ENCODE data around the gene ZNF865. TPM values are rescaled to one million over a fixed set of nuclear protein-coding genes. Genes with fewer than 3 reads are reported as not detected.
A peak's percentile ranks its signal among the peaks of the same experiment; 100 is the strongest.
"Not testable (repeated sequence)": the region's sequence is repeated elsewhere in the genome, so short reads cannot be mapped to it uniquely, and the experiment has no call there.

The ZNF865 gene
- total and polyA plus RNA-seq, 7 experiments from 2014 or later = 0.06 to 22.7 (median 15.2) TPM

DNA sequence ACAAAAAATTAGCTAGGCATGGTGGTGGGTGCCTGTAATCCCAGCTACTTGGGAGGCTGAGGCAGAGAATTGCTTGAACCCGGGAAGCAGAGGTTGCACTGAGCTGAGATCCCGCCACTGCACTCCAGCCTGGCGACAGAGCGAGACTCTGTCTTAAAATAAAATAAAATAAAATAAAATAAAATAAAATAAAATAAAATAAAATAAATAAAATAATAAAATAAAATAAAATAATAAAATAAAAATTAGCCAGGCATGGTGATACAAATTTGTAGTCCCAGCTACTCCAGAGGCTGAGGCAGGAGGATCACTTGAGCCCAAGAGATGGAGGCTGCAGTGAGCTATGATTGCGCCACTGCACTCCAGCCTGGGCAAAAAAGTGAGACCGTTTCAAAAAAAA lies 31.5 kb upstream of the ZNF865 start:
- POLR2A ChIA-PET; DNase-seq; H3K4me1 ChIP-seq (ENCODE audit: control insufficient read depth in 2 of 2, insufficient read depth in 2 of 2, low read length in 2 of 2); H3K4me3 ChIP-seq (ENCODE audit: low read length); H3K9me3 ChIP-seq (ENCODE audit: control insufficient read depth in 2 of 3, low read length in 3 of 3); H3K9me3 Mint-ChIP-seq; H3K4me3 Mint-ChIP-seq; ATAC-seq; H3K27me3 Mint-ChIP-seq; H3K4me1 Mint-ChIP-seq; H3K27me3 ChIP-seq (ENCODE audit: control insufficient read depth in 2 of 2, insufficient read depth in 2 of 2, low read length in 2 of 2); intact Hi-C loops (cut with micrococcal nuclease); H3K27ac Mint-ChIP-seq; H3K27ac ChIP-seq (ENCODE audit: low read depth, low read length): not testable (repeated sequence)
- peaks cover 0 to 11% (median 0%) of the 10 kb centered on the region in 3 experiments for H3K36me3 ChIP-seq (ENCODE audit: control insufficient read depth in 2 of 3, insufficient read depth in 3 of 3, low read length in 3 of 3)
- peaks cover 0 to 10% (median 8%) of the 10 kb centered on the region in 5 donors for H3K36me3 Mint-ChIP-seq
- CTCF ChIA-PET = interaction anchor here (1.0 to 2.0 kb wide), 2 partner anchors 32 to 45 kb away, joined by 3 to 7 read pairs; partner anchors contain the start of gene ZNF865

DNA sequence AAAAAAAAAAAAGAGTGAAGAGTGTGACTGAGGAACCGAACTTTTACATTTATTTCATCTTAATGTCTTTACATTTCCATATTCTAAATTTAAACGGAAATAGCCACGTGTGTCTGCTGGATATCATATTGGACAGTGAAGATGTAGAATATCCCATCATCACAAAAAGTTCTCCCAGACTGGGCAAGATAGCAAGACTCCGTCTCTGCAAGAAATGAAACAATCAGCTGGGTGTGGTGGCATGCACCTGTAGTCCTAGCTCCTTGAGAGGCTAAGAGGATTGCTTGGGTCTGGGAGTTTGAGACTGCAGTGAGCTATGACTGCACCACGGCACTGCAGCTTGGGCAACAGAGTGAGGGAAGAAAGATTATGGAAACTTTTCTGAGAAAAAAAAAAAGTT lies 28.7 kb upstream of the ZNF865 start:
- POLR2A ChIA-PET = no interaction called here
- CTCF ChIA-PET = interaction anchor here (0.6 kb wide), 1 partner anchor 158 kb away, joined by 3 read pairs; no protein-coding TSS in a partner anchor
- peaks cover 0 to 11% (median 0%) of the 10 kb centered on the region in 3 experiments for H3K36me3 ChIP-seq (ENCODE audit: control insufficient read depth in 2 of 3, insufficient read depth in 3 of 3, low read length in 3 of 3)

DNA sequence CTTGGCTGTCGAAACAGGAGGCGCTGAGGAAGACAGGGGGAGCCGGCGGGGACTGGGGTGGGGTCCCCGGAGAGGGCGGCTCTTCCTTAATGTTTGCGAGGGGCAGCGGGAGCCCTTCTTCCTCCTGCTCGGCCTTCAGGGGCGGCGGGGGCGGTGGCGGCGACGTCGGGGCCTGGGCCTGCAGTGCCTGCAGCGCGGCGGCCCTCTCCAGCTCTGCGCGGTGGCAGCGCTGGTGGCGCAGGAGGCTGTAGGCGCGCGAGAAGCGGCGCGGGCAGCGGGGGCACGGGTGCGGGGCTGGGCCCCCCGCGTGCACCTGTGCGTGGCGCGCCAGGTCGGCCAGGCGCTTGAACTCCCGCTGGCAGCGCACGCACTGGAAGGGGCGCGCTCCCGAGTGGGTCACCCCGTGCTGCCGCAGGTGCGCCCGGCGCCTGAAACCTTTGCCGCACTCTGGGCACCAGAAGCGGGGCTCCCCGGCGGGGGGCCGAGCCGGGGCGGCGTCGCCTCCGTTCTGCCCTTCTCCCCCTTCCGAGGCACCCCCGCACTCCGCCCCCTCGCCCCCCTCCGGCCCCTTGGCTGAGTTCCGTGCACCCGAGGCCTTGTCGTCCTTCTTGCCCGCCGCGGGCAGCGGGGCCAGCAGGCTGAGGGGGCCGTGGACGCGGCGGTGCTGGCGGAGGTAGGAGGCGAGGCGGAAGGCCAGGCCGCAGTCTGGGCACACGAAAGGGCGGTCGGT lies 27.3 kb upstream of the ZNF865 start:
- Mint-ChIP-seq H3K27me3 (no peaks in the 10 kb centered on the region), H3K27ac (no peak overlapping the region), H3K4me1 (peaks cover 16 to 25% (median 20%) of the 10 kb centered on the region in 7 donors), H3K9me3 (peaks cover 0 to 8% (median 3%) of the 10 kb centered on the region in 11 donors), H3K36me3 (peaks cover 0 to 15% (median 9%) of the 10 kb centered on the region in 5 donors), H3K4me3 (peak overlapping the region in 1 of 10 donors; percentile 51)
- H3K27ac ChIP-seq (ENCODE audit: low read depth, low read length) = no peak overlapping the region
- peaks cover 8 to 16% of the 10 kb centered on the region in 2 donors for H3K4me1 ChIP-seq (ENCODE audit: control insufficient read depth in 2 of 2, insufficient read depth in 2 of 2, low read length in 2 of 2)
- no peaks in the 10 kb centered on the region for H3K27me3 ChIP-seq (ENCODE audit: control insufficient read depth in 2 of 2, insufficient read depth in 2 of 2, low read length in 2 of 2)
- ChIA-PET POLR2A (no interaction called here), CTCF (no interaction called here)
- peaks cover 0 to 11% (median 0%) of the 10 kb centered on the region in 3 experiments for H3K36me3 ChIP-seq (ENCODE audit: control insufficient read depth in 2 of 3, insufficient read depth in 3 of 3, low read length in 3 of 3)
- peaks cover 0 to 3% (median 0%) of the 10 kb centered on the region in 3 experiments for H3K9me3 ChIP-seq (ENCODE audit: control insufficient read depth in 2 of 3, low read length in 3 of 3)
- ATAC-seq (no peak), DNase-seq (no peak)
- no peak overlapping the region for H3K4me3 ChIP-seq (ENCODE audit: low read length)
- intact Hi-C loops (cut with micrococcal nuclease) = no loop called here

More for the DNA sequence above, 28.7 kb upstream of the ZNF865 start:
- Mint-ChIP-seq H3K9me3 (peaks cover 0 to 8% (median 3%) of the 10 kb centered on the region in 11 donors), H3K4me3 (peak overlapping the region in 8 of 10 donors; percentile 2 to 70 (median 38)), H3K4me1 (peaks cover 12 to 20% (median 17%) of the 10 kb centered on the region in 7 donors), H3K27ac (peak overlapping the region in 2 of 9 donors; percentile 26 to 80), H3K36me3 (peaks cover 0 to 15% (median 9%) of the 10 kb centered on the region in 5 donors), H3K27me3 (no peaks in the 10 kb centered on the region)
- no peaks in the 10 kb centered on the region for H3K27me3 ChIP-seq (ENCODE audit: control insufficient read depth in 2 of 2, insufficient read depth in 2 of 2, low read length in 2 of 2)
- ATAC-seq = no peak
- DNase-seq = no peak
- peaks cover 0 to 3% (median 0%) of the 10 kb centered on the region in 3 experiments for H3K9me3 ChIP-seq (ENCODE audit: control insufficient read depth in 2 of 3, low read length in 3 of 3)
- peaks cover 5 to 14% of the 10 kb centered on the region in 2 donors for H3K4me1 ChIP-seq (ENCODE audit: control insufficient read depth in 2 of 2, insufficient read depth in 2 of 2, low read length in 2 of 2)
- no peak overlapping the region for H3K4me3 ChIP-seq (ENCODE audit: low read length)
- intact Hi-C loops (cut with micrococcal nuclease) = no loop called here
- no peak overlapping the region for H3K27ac ChIP-seq (ENCODE audit: low read depth, low read length)

GRCh38 chr19:55578761-55579747 lies 26.4 kb upstream of the ZNF865 start:
- H3K36me3 ChIP-seq (ENCODE audit: control insufficient read depth in 2 of 3, insufficient read depth in 3 of 3, low read length in 3 of 3) = peaks cover 0 to 11% (median 0%) of the 10 kb centered on the region in 3 experiments
- CTCF ChIA-PET = no interaction called here
- Mint-ChIP-seq H3K4me3 (peak overlapping the region; percentile 85 to 92 (median 88)), H3K9me3 (peaks cover 0 to 8% (median 3%) of the 10 kb centered on the region in 11 donors), H3K36me3 (peaks cover 0 to 15% (median 9%) of the 10 kb centered on the region in 5 donors), H3K27ac (peak overlapping the region; percentile 74 to 96 (median 88)), H3K27me3 (no peaks in the 10 kb centered on the region), H3K4me1 (peaks cover 16 to 25% (median 20%) of the 10 kb centered on the region in 7 donors)
- H3K4me1 ChIP-seq (ENCODE audit: control insufficient read depth in 2 of 2, insufficient read depth in 2 of 2, low read length in 2 of 2) = peaks cover 8 to 16% of the 10 kb centered on the region in 2 donors
- DNase-seq (no peak), ATAC-seq (no peak)
- POLR2A ChIA-PET = no interaction called here
- H3K27me3 ChIP-seq (ENCODE audit: control insufficient read depth in 2 of 2, insufficient read depth in 2 of 2, low read length in 2 of 2) = no peaks in the 10 kb centered on the region
- H3K9me3 ChIP-seq (ENCODE audit: control insufficient read depth in 2 of 3, low read length in 3 of 3) = peaks cover 0 to 3% (median 0%) of the 10 kb centered on the region in 3 experiments
- intact Hi-C loops (cut with micrococcal nuclease) = no loop called here
- H3K27ac ChIP-seq (ENCODE audit: low read depth, low read length) = peak overlapping the region; percentile 87
- no peak overlapping the region for H3K4me3 ChIP-seq (ENCODE audit: low read length)

- H3K4me1 ChIP-seq (ENCODE audit: control insufficient read depth in 2 of 2, insufficient read depth in 2 of 2, low read length in 2 of 2) = peaks cover 8 to 16% of the 10 kb centered on the region in 2 donors
- peak overlapping the region; percentile 82 for H3K4me3 ChIP-seq (ENCODE audit: low read length)
- peak overlapping the region; percentile 74 to 96 (median 88) for H3K27ac Mint-ChIP-seq
- peaks cover 0 to 11% (median 0%) of the 10 kb centered on the region in 3 experiments for H3K36me3 ChIP-seq (ENCODE audit: control insufficient read depth in 2 of 3, insufficient read depth in 3 of 3, low read length in 3 of 3)
- CTCF ChIA-PET = interaction anchor here (2.0 kb wide), 1 partner anchor 26 kb away, joined by 5 read pairs; the partner anchor contains the start of gene ZNF865
- peaks cover 0 to 9% (median 0%) of the 10 kb centered on the region in 5 donors for H3K27me3 Mint-ChIP-seq
- peaks cover 0 to 8% (median 3%) of the 10 kb centered on the region in 11 donors for H3K9me3 Mint-ChIP-seq
- DNase-seq = peak in 2 of 9 donors; percentile 9 to 20
- POLR2A ChIA-PET = interaction anchor here (0.6 to 2.7 kb wide), 4 partner anchors 19 to 503 kb away, joined by 3 to 20 read pairs (median 12); partner anchors contain the start of genes FIZ1 and ZNF524
- H3K4me1 Mint-ChIP-seq = peaks cover 16 to 29% (median 23%) of the 10 kb centered on the region in 7 donors
- ATAC-seq = peak; percentile 29
- intact Hi-C loops (cut with micrococcal nuclease) = loop anchor here (1.0 to 10.0 kb wide), 7 partner anchors 19 to 195 kb away; partner anchors contain the start of genes FIZ1 (in 2 of the 2), ZNF865 (in 2 of the 2), EPN1 (in 1 of the 2) and RPL28 (in 1 of the 2)
- peaks cover 0 to 15% (median 9%) of the 10 kb centered on the region in 5 donors for H3K36me3 Mint-ChIP-seq
- peak overlapping the region; percentile 85 to 92 (median 88) for H3K4me3 Mint-ChIP-seq
- H3K27me3 ChIP-seq (ENCODE audit: control insufficient read depth in 2 of 2, insufficient read depth in 2 of 2, low read length in 2 of 2) = no peaks in the 10 kb centered on the region
- H3K9me3 ChIP-seq (ENCODE audit: control insufficient read depth in 2 of 3, low read length in 3 of 3) = peaks cover 0 to 3% (median 0%) of the 10 kb centered on the region in 3 experiments
- H3K27ac ChIP-seq (ENCODE audit: low read depth, low read length) = peak overlapping the region; percentile 87
Measured at GRCh38 chr19:55579766-55580621, 25.5 kb upstream of the ZNF865 start.

Data from naive thymus-derived CD4-positive, alpha-beta T cell (primary cell).